SJCRH30 (cell line): ENCODE measurements around the gene EGR2. TPM values are rescaled to one million over a fixed set of nuclear protein-coding genes. Genes with fewer than 3 reads are reported as not detected.

Experiments
- DNase-seq, 2 experiments: peaks; one replicate each; pipeline ENCODE4 v3.0.0-alpha.2; 2015 to 2020
- H3K27ac ChIP-seq: fragments of 250-450 bp; sonication (Bioruptor Pico); 2 replicates; pipeline ENCODE4 v1.5.1; 2020; ENCODE audit warnings: mild to moderate bottlenecking, moderate library complexity
- H3K27me3 ChIP-seq: fragments of 250-450 bp; sonication (Bioruptor Pico); 2 replicates; pipeline ENCODE4 v1.5.1; 2020; ENCODE audit warnings: mild to moderate bottlenecking, moderate library complexity
- H3K36me3 ChIP-seq: fragments of 250-450 bp; sonication (Bioruptor Pico); 2 replicates; pipeline ENCODE4 v1.5.1; 2020; ENCODE audit warnings: mild to moderate bottlenecking, moderate library complexity
- H3K4me1 ChIP-seq: fragments of 250-450 bp; sonication (Bioruptor Pico); 2 replicates; pipeline ENCODE4 v1.5.1; 2020; ENCODE audit warnings: mild to moderate bottlenecking, moderate library complexity
- H3K4me3 ChIP-seq: fragments of 250-450 bp; sonication (Bioruptor Pico); 2 replicates; pipeline ENCODE4 v1.5.1; 2020; ENCODE audit warnings: mild to moderate bottlenecking, moderate library complexity
- H3K9me3 ChIP-seq: fragments of 250-450 bp; sonication (Bioruptor Pico); replicated peaks from 2 replicates; pipeline ENCODE4 v1.5.1; 2020; ENCODE audit warnings: mild to moderate bottlenecking, moderate library complexity
- total RNA-seq: library from RNA; depleted of rRNA; stranded (reverse); fragments of >200 nt; shearing (Covaris generic); gene quantifications from 2 replicates; pipeline ENCODE4 v1.2.3, GENCODE V29; 2014; rRNA removed

The EGR2 gene
- 0.71 and 1.3 TPM in 2 replicates for total RNA-seq

DNA sequence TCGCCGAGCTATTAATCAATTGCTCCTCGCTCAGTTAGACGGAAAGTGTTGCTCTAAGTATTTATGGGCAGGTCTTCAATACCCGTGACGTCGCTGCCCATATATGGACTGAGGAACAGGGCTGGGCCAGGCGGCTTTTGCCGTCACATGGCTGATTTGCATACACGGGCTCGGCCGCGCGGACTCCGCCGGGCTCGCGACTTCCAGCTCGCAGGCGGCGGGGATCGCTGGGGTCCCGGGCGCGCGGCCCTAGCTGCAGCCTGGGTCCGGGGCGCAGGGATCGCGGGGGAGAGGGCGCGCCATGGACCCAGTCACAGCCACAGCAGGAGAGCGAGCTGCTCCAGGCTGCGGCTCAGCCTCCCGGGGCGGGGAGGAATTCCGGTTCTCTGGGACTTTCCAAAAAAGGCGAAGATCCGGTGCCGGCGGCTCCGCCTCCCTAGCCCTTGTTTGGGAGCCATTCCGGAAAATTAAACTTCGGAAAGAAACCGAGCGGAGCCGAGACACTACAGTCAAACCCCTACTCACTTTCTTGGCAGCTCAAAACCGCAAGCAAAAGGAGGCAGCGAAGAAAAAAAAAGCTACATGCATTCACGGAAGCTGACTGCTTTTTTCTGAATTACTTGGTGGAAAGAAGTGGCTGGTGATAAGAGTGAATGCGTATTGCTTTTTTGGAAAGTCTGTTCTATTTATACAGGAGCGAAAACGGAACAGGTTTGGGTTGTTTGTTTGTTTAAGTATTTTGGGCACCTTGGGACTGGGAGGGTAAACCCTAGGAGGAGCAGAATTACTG is at the start of gene EGR2:
Gene EGR2 (minus strand): TSS at position 36 of the 790 bp plus-strand sequence. CDS start 337 bp downstream, outside the sequence.
- Histone ChIP-seq H3K27ac (peak within 1 kb of the TSS; percentile 81), H3K9me3 (no peaks in the 10 kb centered on the region), H3K36me3 (no peaks in the 10 kb centered on the region), H3K4me3 (peak within 1 kb of the TSS; percentile 95), H3K4me1 (peaks cover 4% of the 10 kb centered on the region; the same call in 1 of the 2 replicates), H3K27me3 (no peaks in the 10 kb centered on the region)
- peak; percentile 86 to 89 for DNase-seq

DNA sequence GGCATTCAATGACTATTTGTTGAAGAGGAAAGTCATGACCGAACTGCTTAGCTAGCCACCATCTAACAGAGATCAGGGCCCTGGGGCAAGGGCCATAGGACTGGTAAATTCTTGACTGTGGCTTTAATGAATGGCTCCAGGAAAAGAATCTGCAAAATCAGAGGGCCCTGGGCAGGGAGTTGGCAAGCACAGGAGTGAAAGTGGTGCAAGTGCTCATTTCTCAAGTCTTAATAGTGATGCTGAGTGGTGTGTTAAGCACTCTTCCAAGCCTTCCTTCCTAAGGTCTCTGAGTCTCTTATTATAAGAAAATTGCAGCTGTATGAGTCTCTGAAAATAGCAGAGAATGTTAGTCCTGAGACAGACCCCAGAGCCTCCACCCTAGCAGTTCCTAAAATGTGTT is 46.3 kb upstream of the EGR2 start:
- Histone ChIP-seq H3K27me3 (no peaks in the 10 kb centered on the region), H3K4me1 (no peaks in the 10 kb centered on the region), H3K4me3 (no peak overlapping the region), H3K9me3 (no peaks in the 10 kb centered on the region), H3K36me3 (no peaks in the 10 kb centered on the region), H3K27ac (no peak overlapping the region)
- no peak for DNase-seq

DNA sequence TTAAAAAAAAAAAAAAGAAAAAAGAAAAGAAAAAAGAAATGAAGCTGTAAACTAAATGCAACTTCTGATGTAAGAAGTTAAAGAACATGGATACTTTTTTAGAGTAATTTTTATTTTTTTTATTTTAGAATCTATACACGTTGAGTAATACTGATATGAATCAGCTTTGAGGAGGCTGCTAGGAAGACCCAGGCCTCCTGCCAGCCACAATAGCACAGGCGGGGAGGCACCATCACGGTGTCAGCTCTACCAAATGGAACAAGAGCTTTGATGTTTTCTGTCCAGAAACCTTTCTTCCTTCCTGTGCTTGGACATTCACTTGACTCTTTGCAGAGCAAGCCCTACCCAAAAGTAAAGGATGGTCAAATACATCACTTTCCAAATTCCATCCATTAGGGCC is 45.3 kb upstream of the EGR2 start:
- Histone ChIP-seq H3K4me1 (no peaks in the 10 kb centered on the region), H3K9me3 (no peaks in the 10 kb centered on the region), H3K27me3 (no peaks in the 10 kb centered on the region), H3K36me3 (no peaks in the 10 kb centered on the region), H3K4me3 (no peak overlapping the region), H3K27ac (no peak overlapping the region)
- no peak for DNase-seq

DNA sequence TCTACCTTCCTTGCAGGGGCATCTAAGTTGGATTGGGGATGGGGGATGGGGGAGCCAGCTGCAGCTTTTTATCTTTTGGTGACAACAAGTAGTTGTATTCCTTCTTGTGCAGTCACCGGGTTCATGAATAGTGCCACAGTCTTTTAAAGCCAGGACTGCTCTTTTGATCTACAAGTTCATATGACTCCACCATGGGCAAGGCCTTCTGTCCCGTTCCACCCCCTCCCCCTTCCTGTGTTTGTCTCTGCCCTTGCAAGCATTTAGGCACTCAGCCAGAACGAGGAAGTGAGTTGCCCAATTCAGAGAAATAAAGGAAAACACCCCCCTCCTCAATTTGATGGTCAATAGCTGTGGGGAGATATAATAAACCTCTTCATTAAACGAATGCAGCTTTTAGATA is 44.8 kb upstream of the EGR2 start:
- H3K27ac ChIP-seq, result no peak overlapping the region
- DNase-seq, result peak in 1 of 2 experiments; percentile 1

GRCh38 chr10:62858364-62858763 is 42.2 kb upstream of the EGR2 start:
- no peak overlapping the region for H3K27ac ChIP-seq
- H3K9me3 ChIP-seq, result no peaks in the 10 kb centered on the region
- DNase-seq, result peak in 1 of 2 experiments; percentile 4
- no peaks in the 10 kb centered on the region for H3K27me3 ChIP-seq
- H3K36me3 ChIP-seq, result no peaks in the 10 kb centered on the region
- no peak overlapping the region for H3K4me3 ChIP-seq
- H3K4me1 ChIP-seq, result no peaks in the 10 kb centered on the region

More for the DNA sequence above, 44.8 kb upstream of the EGR2 start:
- Histone ChIP-seq H3K4me3 (no peak overlapping the region), H3K36me3 (no peaks in the 10 kb centered on the region), H3K27me3 (no peaks in the 10 kb centered on the region), H3K9me3 (no peaks in the 10 kb centered on the region), H3K4me1 (no peaks in the 10 kb centered on the region)

DNA sequence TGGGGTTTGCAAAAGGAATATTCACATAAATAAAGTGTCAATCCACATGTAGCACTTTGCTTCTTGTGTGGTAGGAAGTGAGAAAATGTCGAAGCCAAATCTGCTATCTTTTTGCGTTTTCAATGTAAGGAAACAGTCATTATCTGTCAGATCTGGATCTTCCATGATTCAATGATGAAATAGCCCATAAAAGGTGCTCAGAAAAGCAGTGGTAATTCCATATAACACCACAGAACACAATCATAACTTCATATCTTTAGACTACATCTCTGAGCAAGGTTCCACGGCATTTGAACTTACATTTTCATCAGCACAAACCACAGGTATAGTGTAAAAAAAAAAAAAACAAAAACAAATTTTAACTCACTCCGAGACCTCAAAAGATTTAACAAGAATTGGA is 39.9 kb upstream of the EGR2 start:
- DNase-seq, result no peak
- no peaks in the 10 kb centered on the region for H3K9me3 ChIP-seq
- H3K4me1 ChIP-seq, result no peaks in the 10 kb centered on the region
- H3K4me3 ChIP-seq, result no peak overlapping the region
- no peaks in the 10 kb centered on the region for H3K36me3 ChIP-seq
- no peak overlapping the region for H3K27ac ChIP-seq
- H3K27me3 ChIP-seq, result no peaks in the 10 kb centered on the region

DNA sequence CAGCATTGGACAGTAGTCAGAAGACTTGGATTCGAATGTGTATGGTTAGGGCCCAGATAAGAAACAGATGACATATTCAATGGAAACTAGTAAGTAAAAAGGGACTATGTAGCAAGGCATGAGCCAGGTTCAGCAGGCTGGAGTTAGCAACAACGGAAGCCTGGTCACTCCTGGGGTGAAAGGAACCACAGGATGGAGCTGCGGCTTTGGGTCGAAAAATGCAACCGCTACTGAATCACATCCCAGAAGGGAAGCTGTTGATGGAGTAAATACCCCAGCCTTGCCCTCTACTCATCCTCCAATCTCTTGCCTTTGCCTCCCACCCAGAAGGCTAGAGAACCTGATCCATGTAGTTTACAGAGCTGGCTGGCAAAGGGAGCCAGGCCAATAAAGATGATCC is 37.5 kb upstream of the EGR2 start:
- no peaks in the 10 kb centered on the region for H3K9me3 ChIP-seq

DNA sequence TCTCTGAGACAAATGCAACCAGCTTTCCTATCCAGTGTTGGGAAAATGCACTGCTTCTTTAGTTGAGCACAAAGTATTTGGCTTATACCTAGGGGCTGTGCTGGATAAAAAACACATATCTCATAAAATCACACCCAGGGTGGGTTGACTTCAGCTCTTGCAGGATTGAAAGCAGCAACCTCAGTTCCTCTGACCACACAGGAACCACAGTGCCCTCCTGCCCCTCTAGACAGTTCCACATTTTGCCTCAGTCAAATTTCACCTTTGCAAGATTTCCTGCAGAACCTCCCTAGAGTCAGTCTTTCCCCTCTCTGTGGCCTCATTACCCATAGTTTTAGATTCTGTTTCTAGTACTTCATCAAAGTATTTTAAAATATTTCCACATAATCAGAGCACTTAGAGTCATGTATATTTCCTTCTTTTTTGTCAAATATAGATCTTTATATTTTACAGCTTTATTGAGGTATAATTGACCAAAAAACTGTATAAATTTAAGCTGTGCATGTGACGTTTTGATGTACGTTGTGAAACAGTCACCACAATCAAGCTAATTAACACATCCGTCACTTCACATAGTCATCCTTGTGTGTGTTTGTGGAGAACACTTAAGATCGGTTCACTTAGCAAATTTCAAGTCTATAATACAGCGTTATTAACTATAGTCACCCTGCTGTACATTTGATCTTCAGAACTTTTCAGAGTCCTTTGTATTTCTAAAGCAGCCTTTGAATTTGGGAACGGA is 37.0 kb upstream of the EGR2 start:
- Histone ChIP-seq H3K9me3 (no peaks in the 10 kb centered on the region), H3K36me3 (no peaks in the 10 kb centered on the region), H3K27me3 (no peaks in the 10 kb centered on the region), H3K4me1 (no peaks in the 10 kb centered on the region), H3K27ac (no peak overlapping the region), H3K4me3 (no peak overlapping the region)
- no peak for DNase-seq

More for the DNA sequence above, 37.5 kb upstream of the EGR2 start:
- DNase-seq, result no peak
- Histone ChIP-seq H3K4me1 (no peaks in the 10 kb centered on the region), H3K36me3 (no peaks in the 10 kb centered on the region), H3K27me3 (no peaks in the 10 kb centered on the region), H3K27ac (no peak overlapping the region), H3K4me3 (no peak overlapping the region)

GRCh38 chr10:62851442-62851841 is 35.3 kb upstream of the EGR2 start:
- H3K4me3 ChIP-seq, result no peak overlapping the region
- no peaks in the 10 kb centered on the region for H3K27me3 ChIP-seq
- H3K4me1 ChIP-seq, result no peaks in the 10 kb centered on the region
- H3K36me3 ChIP-seq, result no peaks in the 10 kb centered on the region
- DNase-seq, result peak in 1 of 2 experiments; percentile 20
- no peaks in the 10 kb centered on the region for H3K9me3 ChIP-seq
- H3K27ac ChIP-seq, result no peak overlapping the region

DNA sequence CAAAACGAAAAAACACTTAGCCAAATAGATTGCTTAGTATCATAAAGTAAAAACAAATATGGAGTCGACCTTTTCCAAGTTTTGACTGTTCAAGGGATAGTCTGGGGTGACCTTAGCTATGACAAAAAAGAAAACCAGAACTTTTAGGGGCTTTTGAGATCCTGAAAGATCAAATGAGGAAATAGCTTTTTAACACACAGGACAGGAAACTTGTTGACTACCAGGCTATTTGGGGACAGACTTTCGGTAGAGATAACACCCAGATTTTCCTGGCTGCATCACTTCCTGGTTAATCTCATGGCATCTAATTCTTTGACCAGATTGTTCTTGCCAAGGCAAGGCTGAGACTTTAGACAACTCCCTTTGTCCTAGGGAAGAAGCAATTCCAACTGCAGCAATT is 34.5 kb upstream of the EGR2 start:
- H3K4me3 ChIP-seq, result no peak overlapping the region
- H3K9me3 ChIP-seq, result no peaks in the 10 kb centered on the region
- H3K36me3 ChIP-seq, result no peaks in the 10 kb centered on the region
- H3K4me1 ChIP-seq, result no peaks in the 10 kb centered on the region
- no peak overlapping the region for H3K27ac ChIP-seq
- H3K27me3 ChIP-seq, result no peaks in the 10 kb centered on the region
- DNase-seq, result no peak

DNA sequence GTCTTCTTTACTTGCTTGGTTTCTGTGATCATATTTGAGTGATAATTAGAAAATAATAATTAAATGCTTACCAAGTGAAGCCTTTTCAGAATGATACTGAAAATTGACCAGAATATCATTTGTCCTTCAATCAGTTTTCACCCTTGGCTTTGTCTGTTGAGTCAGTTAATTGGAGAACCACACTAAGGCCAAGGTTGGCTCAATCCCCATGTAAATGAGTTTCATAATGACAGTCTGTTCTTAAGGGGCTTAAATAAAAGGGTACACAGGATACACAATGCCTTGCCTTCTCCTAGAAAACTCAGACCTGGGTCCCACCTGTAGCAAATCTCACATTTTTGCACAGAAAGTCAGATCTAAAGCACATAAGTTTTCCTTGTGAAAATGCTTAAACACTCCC is 31.3 kb upstream of the EGR2 start:
- Histone ChIP-seq H3K9me3 (no peaks in the 10 kb centered on the region), H3K27ac (no peak overlapping the region), H3K4me3 (no peak overlapping the region), H3K36me3 (no peaks in the 10 kb centered on the region), H3K27me3 (no peaks in the 10 kb centered on the region), H3K4me1 (no peaks in the 10 kb centered on the region)
- DNase-seq, result no peak

DNA sequence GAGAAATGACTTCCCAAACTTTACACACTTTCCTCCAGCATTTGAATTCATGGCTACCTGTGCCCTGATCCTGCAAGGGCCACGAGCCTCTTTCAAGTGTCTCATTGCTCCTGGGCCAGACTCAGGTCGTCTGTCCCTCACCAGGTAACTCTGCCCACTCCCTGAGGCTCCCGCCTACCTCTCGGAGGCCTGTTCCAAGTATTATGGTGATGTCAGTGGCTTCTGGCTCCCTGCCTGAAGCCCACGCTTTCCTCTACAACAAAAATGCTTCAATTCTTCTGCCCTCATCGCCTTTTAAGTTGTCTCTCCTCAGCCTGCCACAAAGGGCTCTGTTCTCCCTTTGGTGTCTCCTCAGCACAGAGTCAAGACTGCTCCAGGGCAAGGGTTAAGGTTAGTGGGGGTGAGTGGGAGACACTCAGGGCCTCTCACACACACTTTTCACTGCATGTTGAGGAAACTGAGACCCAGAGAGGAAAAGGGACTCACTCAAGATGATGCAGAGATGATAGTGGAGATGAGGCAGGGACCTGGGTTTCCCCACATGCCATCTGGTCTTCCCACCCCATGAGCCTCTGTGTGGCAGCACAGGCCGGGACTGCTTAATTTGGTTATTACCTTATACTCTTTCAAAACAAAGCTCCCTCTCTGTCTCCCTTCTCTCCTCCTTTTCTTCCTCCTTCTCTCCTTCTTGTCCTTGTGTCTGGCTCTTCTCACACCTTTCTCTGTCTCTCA is 28.3 kb upstream of the EGR2 start:
- Histone ChIP-seq H3K4me1 (no peaks in the 10 kb centered on the region), H3K36me3 (no peaks in the 10 kb centered on the region), H3K27ac (no peak overlapping the region), H3K27me3 (no peaks in the 10 kb centered on the region), H3K9me3 (no peaks in the 10 kb centered on the region), H3K4me3 (no peak overlapping the region)
- no peak for DNase-seq

DNA sequence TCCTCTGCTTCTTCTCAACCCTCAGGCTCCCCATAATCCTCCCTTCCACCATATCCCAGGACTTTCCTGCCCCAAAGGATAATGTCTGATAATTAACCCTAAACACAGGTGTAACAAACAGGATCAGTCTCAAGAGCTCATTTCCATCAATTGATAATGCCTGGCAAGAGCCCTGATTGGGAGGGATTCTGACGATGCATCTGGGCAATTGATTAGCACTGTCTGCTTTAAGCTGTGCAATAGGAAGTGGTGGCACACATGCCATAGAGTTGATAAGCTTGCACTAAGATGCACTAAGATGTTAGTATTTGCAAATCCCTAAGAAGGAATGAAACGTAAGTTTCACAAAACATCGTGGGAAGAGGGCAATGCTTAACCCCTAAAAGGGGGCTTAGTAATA is 27.4 kb upstream of the EGR2 start:
- Histone ChIP-seq H3K4me3 (no peak overlapping the region), H3K9me3 (no peaks in the 10 kb centered on the region), H3K27me3 (no peaks in the 10 kb centered on the region), H3K27ac (no peak overlapping the region), H3K36me3 (no peaks in the 10 kb centered on the region), H3K4me1 (no peaks in the 10 kb centered on the region)
- DNase-seq, result no peak

- H3K4me1 ChIP-seq, result no peaks in the 10 kb centered on the region
- H3K36me3 ChIP-seq, result no peaks in the 10 kb centered on the region
- H3K27me3 ChIP-seq, result no peaks in the 10 kb centered on the region
- no peak overlapping the region for H3K4me3 ChIP-seq
- H3K27ac ChIP-seq, result no peak overlapping the region
- H3K9me3 ChIP-seq, result no peaks in the 10 kb centered on the region
- DNase-seq, result no peak
Observed at GRCh38 chr10:62842983-62843382, 26.8 kb upstream of the EGR2 start.

DNA sequence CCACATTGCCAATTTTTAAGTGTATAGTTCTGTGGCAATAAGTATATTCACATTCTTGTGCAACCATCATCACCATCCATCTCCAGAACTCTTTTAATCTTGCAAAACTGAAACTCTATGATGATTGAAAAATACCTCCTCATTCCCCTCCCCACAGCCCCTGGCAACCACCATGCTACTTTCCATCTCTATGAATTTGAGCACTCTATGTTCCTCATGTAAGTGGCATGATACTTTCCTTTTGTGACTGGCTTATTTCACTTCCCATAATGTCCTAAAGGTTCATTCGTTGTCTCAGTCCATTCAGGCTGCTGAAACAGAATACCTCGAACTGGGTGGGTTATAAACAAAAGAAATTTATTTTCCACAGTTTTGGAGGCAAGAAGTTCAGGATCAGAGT is 23.4 kb upstream of the EGR2 start:
- Histone ChIP-seq H3K27me3 (no peaks in the 10 kb centered on the region), H3K9me3 (no peaks in the 10 kb centered on the region), H3K27ac (no peak overlapping the region), H3K4me1 (no peaks in the 10 kb centered on the region), H3K4me3 (no peak overlapping the region), H3K36me3 (no peaks in the 10 kb centered on the region)
- no peak for DNase-seq
